Measurements from ENCODE around the gene C2CD4A. TPM values are rescaled to one million over a fixed set of nuclear protein-coding genes. Genes with fewer than 3 reads are reported as not detected.

The C2CD4A gene
- total RNA-seq, 1 donor = not detected

DNA sequence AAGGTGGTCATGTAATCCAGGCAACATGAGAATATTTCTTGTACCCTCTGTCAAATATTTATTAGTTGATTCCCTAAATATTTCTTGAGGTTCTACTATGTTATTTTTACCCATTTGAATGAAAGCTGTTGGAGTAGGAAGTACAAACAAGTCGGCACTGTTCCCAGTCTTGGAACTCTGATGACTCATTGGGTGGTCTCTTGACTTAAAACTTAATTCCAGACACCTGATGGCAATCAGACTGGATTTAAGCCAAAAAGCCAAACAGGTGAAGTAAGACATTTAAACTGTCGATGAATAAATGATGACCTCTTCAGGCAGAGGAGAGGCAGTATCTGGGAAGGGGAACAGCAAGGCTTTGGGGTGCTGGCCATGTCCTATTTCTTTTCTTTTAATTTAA, 22.8 kb downstream of the C2CD4A start:
- no peak overlapping the region for H3K4me3 ChIP-seq (ENCODE audit: insufficient read depth, low read length)
- no peaks in the 10 kb centered on the region for H3K27me3 ChIP-seq (ENCODE audit: insufficient read depth, low read length)
- DNase-seq (ENCODE audit: insufficient read length, low spot score, missing footprints) = no peak
- TF ChIP-seq, protein P1, sequence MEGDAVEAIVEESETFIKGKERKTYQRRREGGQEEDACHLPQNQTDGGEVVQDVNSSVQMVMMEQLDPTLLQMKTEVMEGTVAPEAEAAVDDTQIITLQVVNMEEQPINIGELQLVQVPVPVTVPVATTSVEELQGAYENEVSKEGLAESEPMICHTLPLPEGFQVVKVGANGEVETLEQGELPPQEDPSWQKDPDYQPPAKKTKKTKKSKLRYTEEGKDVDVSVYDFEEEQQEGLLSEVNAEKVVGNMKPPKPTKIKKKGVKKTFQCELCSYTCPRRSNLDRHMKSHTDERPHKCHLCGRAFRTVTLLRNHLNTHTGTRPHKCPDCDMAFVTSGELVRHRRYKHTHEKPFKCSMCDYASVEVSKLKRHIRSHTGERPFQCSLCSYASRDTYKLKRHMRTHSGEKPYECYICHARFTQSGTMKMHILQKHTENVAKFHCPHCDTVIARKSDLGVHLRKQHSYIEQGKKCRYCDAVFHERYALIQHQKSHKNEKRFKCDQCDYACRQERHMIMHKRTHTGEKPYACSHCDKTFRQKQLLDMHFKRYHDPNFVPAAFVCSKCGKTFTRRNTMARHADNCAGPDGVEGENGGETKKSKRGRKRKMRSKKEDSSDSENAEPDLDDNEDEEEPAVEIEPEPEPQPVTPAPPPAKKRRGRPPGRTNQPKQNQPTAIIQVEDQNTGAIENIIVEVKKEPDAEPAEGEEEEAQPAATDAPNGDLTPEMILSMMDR (IDR thresholded peaks at IDR 0.05; ENCODE audit: extremely low read depth, low read depth, low read length) = no peak
- H3K36me3 ChIP-seq (ENCODE audit: insufficient read depth, low read length) = no peaks in the 10 kb centered on the region
- H3K27ac ChIP-seq (ENCODE audit: low read depth, low read length) = no peak overlapping the region
- H3K4me1 ChIP-seq (ENCODE audit: insufficient read depth, low read length) = peaks cover 3% of the 10 kb centered on the region
- no peaks in the 10 kb centered on the region for H4K20me1 ChIP-seq (ENCODE audit: insufficient read depth, low read length)
- H3K4me2 ChIP-seq (ENCODE audit: insufficient read depth, low read length) = no peak overlapping the region
- no peaks in the 10 kb centered on the region for H3K9me3 ChIP-seq (ENCODE audit: low read depth, low read length)
- H2AFZ ChIP-seq (ENCODE audit: low read length) = no peak overlapping the region
- H3K79me2 ChIP-seq (ENCODE audit: insufficient read depth, low read length) = no peaks in the 10 kb centered on the region

DNA sequence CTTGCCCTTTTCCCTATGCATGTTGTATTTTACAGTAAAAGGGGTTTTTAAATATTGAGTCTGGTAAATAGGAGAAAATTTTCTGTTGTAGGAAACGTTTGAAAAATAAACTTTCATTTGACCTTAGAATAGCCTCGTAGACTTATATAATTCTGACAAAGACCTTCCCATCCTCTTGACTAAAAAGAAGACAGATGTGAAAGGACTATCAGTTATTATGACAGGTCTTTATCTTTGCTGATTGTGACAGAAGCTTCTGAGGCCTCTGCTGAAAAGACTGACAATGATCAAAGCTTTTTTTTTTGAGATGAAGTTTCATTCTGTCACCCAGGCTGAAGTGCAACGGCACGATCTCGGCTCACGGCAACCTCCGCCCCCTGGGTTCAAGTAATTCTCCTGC, 24.2 kb downstream of the C2CD4A start:
- TF ChIP-seq, protein P1 (IDR thresholded peaks at IDR 0.05; ENCODE audit: extremely low read depth, low read depth, low read length) = no peak
- Histone ChIP-seq H3K4me2 (ENCODE audit: insufficient read depth, low read length) (no peak overlapping the region), H4K20me1 (ENCODE audit: insufficient read depth, low read length) (no peaks in the 10 kb centered on the region), H3K36me3 (ENCODE audit: insufficient read depth, low read length) (no peaks in the 10 kb centered on the region), H3K79me2 (ENCODE audit: insufficient read depth, low read length) (no peaks in the 10 kb centered on the region), H3K4me1 (ENCODE audit: insufficient read depth, low read length) (peaks cover 3% of the 10 kb centered on the region), H2AFZ (ENCODE audit: low read length) (no peak overlapping the region), H3K27me3 (ENCODE audit: insufficient read depth, low read length) (no peaks in the 10 kb centered on the region), H3K4me3 (ENCODE audit: insufficient read depth, low read length) (no peak overlapping the region), H3K27ac (ENCODE audit: low read depth, low read length) (no peak overlapping the region), H3K9me3 (ENCODE audit: low read depth, low read length) (no peaks in the 10 kb centered on the region)
- DNase-seq (ENCODE audit: insufficient read length, low spot score, missing footprints) = no peak

DNA sequence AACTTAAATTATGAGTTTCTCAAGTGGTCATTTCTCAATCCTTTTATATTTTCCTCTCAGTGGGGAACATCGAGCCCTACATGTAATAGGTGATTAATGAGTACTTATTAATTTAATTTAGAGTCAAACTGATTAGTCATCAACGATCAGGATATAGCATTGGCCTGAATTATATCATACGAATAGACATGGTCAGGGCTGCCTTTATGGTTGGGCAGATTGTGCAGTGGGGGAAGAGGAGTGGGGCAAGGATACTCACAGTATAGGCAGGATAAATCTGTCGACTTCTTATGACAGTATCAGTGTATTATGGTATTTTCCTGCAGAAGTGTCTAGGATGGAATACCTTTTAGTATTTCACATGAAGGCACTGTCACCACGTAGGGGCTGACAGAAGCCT, 27.0 kb downstream of the C2CD4A start:
- H3K79me2 ChIP-seq (ENCODE audit: insufficient read depth, low read length) = no peaks in the 10 kb centered on the region
- H3K4me2 ChIP-seq (ENCODE audit: insufficient read depth, low read length) = no peak overlapping the region
- no peaks in the 10 kb centered on the region for H3K27me3 ChIP-seq (ENCODE audit: insufficient read depth, low read length)
- H3K9me3 ChIP-seq (ENCODE audit: low read depth, low read length) = no peaks in the 10 kb centered on the region
- TF ChIP-seq, protein P1 (IDR thresholded peaks at IDR 0.05; ENCODE audit: extremely low read depth, low read depth, low read length) = no peak
- H4K20me1 ChIP-seq (ENCODE audit: insufficient read depth, low read length) = no peaks in the 10 kb centered on the region
- H3K4me1 ChIP-seq (ENCODE audit: insufficient read depth, low read length) = peaks cover 1% of the 10 kb centered on the region
- no peak overlapping the region for H2AFZ ChIP-seq (ENCODE audit: low read length)
- DNase-seq (ENCODE audit: insufficient read length, low spot score, missing footprints) = no peak
- no peak overlapping the region for H3K4me3 ChIP-seq (ENCODE audit: insufficient read depth, low read length)
- H3K36me3 ChIP-seq (ENCODE audit: insufficient read depth, low read length) = no peaks in the 10 kb centered on the region
- H3K27ac ChIP-seq (ENCODE audit: low read depth, low read length) = no peak overlapping the region

DNA sequence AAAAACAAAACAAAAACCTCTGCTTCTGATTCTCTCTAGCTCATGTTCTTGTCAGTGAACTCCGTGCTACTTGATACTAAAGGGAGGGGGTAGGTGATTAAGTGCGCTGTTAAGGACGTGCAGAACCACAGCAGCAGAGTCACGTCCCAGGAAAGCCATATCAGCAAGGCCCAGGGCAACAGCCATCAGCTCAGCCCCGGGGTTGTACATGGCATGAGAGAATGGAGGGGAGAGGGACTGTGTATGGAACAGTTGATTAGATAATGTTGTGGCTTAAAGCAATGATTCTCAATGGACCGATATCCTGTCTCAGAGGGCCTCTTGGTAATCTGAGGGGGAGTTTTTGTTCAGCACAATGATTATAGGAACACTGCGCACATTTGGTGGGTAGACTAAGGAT, 27.6 kb downstream of the C2CD4A start:
- H3K36me3 ChIP-seq (ENCODE audit: insufficient read depth, low read length) = no peaks in the 10 kb centered on the region
- peaks cover 7% of the 10 kb centered on the region for H3K4me1 ChIP-seq (ENCODE audit: insufficient read depth, low read length)
- H3K4me2 ChIP-seq (ENCODE audit: insufficient read depth, low read length) = no peak overlapping the region
- DNase-seq (ENCODE audit: insufficient read length, low spot score, missing footprints) = no peak
- H3K27me3 ChIP-seq (ENCODE audit: insufficient read depth, low read length) = no peaks in the 10 kb centered on the region
- no peak overlapping the region for H3K27ac ChIP-seq (ENCODE audit: low read depth, low read length)
- no peaks in the 10 kb centered on the region for H3K79me2 ChIP-seq (ENCODE audit: insufficient read depth, low read length)
- H3K4me3 ChIP-seq (ENCODE audit: insufficient read depth, low read length) = no peak overlapping the region
- no peak overlapping the region for H2AFZ ChIP-seq (ENCODE audit: low read length)
- TF ChIP-seq, protein P1 (IDR thresholded peaks at IDR 0.05; ENCODE audit: extremely low read depth, low read depth, low read length) = no peak
- no peaks in the 10 kb centered on the region for H4K20me1 ChIP-seq (ENCODE audit: insufficient read depth, low read length)
- H3K9me3 ChIP-seq (ENCODE audit: low read depth, low read length) = no peaks in the 10 kb centered on the region
